Measurements from ENCODE around the gene MOCOS.

GRCh38 chr18:36298126-36298741, 110.9 kb downstream of the MOCOS start:
- TF ChIP-seq CTCF (IDR thresholded peaks at IDR 0.05) (no peak), POLR2AphosphoS5 (IDR thresholded peaks at IDR 0.05; ENCODE audit: insufficient read depth in 1 of 2, low read depth in 1 of 2) (no peak), POLR2A (IDR thresholded peaks at IDR 0.05) (no peak)

All from vagina (tissue), 2 donors.